Dermis blood vessel endothelial cell (primary cell): ENCODE data around the gene LRRC15. TPM values are rescaled to one million over a fixed set of nuclear protein-coding genes. Genes with fewer than 3 reads are reported as not detected.

Source experiments
- DNase-seq: peaks from one replicate; pipeline ENCODE4 v3.0.0; 2010
- total RNA-seq: library from RNA; depleted of rRNA; stranded (reverse); fragments of >200 nt; gene quantifications from 2 replicates; pipeline ENCODE4 v1.2.3, GENCODE V29; 2014

Gene LRRC15
- total RNA-seq, 1 donor from 2014 or later = 0.51 TPM

DNA sequence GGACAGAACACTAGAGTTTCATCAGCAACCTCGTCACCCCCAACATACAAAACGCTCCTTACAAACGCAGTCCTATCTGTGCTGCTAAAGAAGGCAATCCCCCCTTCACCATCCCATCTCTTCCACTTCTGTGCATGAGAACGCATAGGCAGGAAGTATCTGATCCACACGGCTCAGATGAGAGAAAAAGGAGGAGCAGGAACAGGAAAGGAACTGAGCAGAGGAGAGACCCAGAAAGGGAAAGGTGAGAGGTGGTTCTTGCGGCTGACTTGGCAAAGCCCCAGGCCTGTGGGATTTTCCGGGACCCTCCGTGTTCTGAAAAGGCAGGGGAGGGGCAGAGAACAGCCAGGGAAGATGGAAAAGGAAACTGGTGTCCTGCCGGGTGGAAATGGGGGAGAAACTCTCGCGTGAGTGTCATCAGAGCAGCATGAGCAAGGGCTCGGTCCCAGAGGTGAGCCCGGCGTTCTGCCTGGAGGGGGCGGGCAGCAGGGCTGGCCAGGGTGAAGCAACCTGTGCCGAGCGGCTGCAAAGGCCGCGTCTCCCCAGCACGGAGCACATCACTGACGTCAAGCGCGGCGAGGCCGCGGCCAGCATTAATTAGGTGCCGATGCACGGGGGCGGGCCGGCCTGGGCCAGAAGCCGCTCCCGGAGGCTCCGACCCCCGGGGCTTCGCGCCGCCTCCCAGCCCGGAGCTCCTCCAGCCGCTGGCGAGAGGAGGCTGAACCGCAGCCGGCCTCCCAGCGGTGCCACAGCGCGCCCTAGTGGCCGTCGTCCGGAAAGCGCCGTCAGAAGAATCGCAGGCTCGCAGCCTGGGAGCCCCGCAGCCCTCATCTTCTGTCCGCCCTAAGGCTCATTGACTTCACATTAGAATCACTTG is 54.2 kb downstream of the LRRC15 start:
- peak; percentile 90 for DNase-seq

DNA sequence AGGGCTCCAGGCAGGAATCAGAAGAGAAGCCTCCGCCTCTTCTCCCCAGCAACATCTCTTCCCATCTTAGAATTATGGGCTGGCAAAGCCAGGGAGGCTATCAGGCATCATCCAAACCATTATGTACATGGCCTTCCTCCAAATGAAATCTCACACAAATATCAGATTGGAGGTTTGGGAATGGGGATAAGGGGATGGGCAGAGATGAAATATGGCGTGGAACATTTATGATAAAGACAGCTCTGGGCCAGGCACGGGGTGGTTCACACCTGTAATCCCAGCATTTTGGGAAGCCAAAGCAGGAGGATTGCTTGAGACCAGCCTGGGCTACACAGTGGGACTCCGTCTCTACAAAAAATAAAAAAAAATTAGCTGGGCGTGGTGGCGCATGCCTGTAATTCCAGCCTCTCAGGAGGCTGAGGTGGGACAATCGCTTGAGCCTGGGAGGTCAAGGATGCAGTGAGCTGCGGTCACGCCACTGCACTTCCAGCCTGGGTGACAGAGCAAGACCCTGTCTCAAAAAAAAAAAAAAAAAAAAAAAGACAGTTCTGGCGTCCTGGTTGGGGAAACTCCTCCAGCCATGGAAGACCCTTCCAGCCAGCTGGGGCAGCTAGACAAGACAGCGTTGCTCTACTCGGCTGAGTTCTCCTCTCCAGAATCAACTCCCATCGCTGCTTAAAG is 55.0 kb downstream of the LRRC15 start:
- DNase-seq = no peak

DNA sequence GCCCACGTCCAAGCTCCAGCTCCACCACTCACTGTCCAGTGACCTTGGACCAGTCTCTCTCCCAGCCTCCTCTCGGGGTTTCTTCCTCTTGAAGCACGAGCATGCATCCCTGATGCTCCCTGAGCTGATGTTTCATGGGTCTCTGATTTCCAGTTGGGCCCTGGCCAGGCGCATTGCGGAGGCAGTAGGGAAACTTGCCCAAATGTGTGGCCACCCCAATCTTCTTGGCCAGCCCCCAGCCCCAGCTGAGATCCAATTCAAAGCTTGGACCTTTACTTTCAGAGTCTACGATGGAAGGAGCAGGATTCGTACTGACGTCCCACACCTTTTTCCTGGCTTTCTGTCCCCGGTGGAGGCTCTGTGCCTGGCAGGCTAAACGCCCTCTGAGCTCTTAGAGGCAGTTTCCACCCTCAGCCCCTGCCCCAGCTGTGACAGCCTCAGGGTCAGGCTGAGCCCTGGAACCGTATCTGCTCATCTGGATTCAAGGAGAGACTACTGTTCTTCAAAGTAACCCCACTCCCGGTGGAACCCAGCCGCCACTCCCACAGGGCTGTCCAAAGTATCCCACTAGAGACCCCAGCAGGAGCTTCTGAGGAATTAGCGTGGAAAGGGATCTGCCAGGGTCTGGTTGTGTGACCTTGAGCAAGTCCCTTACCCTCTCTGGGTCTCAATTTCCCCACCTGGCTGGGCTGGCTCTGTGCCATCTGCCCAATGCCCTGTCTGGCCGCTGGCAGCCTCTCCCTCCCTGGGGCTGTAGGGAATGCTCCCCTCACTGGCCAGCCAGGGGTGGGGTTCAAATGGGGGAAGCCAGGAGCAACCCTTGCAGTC is 55.8 kb downstream of the LRRC15 start:
- DNase-seq = no peak

DNA sequence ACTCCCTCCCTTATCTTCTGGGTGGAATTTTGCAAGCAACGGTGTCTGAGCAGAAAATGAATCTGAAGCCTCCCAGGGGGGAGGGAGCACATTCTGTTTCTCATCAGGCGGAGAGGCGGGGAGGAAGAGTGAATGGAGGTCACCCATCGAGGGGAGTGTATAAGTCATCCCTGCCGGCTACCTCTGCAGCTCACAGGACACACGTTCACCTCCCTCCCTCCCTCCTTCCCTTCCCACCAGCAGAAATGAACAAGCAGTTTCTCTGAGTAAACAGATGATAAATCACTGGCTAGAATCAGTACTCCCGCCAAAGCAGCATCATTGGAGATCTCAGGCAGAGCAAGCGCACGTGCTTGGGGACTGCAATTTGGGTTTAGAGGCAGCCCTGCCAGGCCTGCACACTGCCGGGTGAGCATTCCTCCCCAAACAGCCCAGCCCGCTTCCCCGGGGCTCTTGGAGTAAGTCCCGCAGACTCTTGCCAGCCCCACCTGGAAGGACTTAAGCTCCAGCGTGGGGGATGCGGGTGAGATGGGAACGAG is 56.7 kb downstream of the LRRC15 start:
- no peak for DNase-seq

DNA sequence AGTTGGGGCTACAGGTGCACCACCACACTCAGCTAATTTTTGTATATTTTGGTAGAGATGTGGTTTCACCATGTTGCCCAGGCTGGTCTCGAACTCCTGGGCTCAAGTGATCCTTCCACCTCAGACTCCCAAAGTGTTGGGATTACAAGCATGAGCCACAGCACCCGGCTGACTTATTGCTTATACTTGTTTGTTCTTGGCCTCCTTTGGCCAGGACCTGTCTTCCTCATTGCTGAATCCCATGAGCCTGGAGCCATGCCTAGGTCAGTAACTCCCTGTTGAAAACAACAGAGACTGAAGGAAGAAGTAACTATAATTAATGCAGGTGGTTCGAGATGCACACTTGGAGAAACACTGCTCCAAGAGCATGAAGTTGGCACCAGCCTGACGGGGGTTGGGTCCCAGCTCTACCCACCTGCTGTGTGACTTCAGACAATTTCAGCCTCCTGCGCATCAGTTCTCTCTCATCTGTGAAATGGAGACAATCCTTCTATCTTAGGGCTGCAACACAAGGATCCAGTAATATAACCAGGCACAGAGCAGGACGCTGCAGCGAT is 57.3 kb downstream of the LRRC15 start:
- no peak for DNase-seq

DNA sequence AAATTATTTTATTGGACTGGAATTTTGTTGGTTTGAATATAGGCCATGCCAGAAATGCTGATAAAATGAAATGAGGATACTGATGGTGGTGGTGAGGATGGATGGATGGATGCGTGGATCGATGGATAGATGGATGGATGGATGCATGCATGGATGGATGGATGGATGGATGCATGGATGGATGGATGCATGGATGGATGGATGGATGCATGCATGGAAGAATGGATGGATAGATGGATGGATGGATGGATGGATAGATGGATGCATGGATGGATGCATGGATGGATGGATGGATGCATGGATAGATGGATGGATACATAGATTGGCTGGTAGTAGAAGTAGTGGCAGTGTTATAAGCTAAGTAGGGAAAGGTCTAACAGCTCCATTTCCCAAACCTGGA is 58.5 kb downstream of the LRRC15 start:
- DNase-seq = no peak

DNA sequence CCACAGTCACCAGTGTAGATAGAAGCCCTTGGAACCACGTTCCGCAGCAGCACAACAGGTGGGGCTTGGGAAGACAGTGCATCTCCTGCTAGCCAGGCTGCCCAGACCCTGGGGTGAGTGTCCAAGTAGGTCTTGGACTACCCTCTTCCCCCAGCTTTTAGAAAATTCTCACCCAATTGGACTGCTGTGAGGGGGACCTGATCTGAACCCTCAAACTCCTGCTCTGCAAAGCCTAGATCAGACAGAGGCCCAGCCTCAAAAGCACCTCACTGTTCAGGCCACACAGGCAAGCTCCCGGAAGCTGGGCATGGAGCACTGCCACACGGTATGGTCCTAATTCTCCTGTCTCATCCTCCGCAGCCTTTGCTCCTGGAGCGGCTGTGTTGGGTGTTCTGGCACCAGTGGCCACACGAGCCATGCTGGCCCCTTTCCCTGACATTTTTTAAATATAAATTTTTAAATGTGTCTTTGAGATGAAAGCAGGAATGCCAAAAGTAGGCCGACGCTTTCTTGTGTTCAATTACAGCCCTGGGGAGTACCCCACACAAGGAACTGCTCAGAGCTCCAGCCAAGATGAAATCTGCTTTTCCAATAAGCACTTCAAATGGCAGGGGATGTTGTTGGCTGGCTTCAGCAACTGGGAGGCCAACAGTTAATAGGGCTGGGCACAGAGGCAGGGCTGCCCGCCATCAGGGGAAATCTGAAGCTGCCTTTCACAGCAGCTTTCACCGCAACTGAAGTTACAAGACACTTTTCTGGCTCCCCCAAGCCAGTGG is 59.3 kb downstream of the LRRC15 start:
- DNase-seq = no peak

DNA sequence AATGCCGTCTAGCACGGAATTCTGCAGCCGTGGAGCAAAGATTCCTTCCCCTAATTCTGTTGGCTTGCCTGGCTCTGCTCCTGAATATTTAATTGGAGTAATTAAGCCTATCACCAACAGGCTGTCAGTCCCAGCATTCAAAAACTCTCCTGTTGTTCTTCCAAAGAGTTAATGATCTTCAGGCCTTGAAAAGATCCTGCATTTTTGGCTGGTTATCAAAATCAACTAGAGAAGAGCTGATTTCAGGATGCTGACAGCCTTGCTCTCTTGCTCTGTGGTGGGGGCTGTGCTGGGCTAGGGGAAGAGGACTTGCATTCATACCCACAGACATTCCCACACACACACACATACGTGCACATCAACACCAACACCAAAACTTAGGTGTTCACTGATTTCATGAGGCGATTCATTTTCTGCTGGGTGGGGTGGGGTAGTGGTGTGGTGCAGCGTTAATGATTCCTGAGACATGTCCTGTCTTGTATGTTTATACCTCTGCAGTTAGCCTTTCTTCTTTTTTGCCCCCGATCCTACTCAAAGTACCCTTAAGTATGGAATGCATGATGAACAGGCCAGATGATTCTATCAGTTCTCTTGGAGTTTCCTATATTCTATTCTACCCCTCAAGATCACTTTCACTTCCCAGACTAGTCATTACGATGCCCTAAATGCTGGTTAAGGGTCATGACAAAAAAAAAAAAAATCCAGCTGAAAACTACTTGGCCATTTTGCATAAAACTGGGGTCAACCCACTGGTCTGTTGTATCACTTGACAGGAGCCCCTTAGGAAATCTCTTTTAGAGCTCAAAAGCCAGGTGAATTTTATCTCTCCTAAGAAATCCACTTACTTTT is 60.7 kb downstream of the LRRC15 start:
- peak; percentile 64 for DNase-seq

DNA sequence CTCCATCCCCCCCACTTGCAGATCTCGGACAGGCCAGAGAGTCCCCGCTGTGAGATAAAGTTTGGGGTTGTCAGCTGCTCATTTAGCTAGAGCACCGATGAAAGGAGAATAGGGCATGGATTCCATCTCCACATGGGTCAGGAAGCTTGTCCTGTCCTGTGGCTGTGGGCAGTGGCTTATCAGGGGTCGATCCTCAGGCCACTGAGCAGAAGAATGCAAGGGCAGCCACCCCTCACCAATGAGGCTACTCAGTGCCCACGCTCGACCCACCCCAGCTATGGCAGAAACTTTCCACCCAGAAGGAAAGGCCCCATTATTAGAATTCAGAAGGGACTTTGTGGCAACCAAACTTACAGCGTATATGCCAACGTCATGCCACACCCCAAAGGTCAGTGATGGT is 61.7 kb downstream of the LRRC15 start:
- no peak for DNase-seq

DNA sequence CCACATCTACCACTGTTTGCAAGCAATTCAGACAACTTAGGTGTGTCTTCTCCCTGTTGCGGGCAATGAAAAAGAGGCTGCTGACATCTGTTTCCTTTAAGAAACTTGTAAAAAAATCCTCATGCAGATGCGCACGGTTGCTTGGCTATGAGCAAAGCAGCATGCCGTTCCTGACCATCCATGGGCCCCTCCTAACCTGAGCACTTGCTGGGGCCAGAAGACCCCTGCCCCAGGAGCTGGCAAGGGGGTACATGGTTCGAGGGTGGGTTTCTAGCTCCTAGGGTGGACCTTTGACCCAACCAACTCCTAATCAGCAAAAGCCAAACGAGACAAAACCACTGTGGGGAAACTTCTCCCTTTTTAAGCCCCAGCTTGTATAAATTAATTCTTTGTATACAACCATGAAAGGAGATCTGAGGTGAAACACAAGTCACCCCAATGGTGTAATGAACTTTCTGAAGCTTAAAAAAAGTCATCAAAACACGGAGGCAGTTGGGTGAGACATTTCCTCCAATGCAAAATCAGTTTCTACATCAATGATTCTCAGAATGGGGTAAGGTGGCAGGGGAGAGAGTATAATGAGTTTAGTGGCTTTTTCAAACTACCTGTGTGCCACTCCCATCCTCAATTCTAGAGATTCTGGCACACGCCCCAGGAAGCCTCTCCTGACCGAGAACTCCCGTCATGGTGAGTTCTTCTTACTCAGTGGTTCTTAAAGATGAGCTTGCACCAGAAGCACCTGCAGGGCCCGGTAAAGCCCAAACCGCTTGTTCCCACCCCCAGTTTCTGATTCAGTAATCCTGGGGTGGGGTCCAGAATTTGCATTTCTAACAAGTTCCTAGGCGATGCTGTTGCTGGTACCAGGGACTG is 62.5 kb downstream of the LRRC15 start:
- DNase-seq = no peak

DNA sequence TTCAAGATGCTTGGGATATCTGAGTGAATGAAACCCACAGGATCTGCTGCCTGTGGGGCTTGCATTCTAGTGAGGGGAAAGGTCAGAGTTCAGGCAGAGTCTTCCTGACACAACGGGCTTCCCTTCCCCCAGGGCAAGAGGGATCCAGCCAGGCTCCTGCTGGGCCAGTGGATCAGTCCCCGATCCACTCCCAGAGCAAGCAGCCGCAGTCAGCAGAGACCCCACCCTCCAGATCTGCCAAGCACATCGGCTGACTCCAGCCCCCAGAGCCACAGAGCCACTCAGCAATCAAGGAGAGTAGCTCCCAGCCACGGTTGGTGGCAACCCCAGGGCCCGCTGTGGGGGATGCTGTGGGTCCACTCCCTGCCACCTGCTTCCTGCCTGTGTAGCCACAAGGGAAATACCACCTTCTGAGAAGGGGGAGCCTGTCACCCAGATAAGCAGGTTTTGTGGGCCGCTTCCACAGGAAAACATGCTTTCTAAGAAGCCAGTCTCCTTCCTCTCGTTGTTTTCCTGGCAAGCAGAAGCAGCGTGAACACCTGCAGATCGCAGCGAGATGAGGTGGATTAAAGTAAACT is 63.3 kb downstream of the LRRC15 start:
- DNase-seq = peak; percentile 86

DNA sequence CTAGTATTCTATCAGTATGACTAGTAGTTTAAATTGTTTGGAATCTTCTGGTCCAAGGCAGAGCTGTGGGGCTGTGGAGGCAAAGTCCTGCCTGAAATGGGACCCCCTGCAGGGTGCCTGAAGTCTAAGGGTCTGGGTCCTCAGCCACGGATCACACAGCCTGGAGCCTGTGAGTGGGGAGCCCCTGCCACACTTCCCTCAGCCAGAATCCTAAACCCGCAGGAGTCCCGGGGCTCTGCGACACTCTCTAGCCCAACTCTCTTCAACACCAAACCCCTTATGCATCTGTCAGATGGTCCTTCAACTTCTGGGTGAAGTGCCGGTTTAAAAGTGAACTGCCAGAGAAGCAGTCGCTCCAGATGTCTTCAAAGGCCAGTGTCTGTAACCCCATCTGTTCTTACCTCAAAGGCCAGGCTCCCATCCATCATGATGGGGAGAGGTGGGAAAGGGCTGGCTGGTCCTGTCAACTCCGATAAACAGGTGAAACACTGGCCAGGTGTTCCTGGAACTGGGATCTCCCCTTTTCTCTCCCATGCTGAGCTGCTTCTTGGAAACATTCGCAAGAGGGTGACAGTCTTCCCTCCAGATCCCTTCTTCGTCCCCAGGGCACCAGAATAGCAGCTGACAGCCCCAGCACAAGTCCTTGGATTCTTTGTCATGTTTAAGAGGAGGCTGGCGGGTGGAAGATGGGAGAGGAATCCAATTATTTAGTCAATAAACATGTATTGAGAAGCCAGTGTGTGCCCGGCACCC is 64.0 kb downstream of the LRRC15 start:
- no peak for DNase-seq

Other genes starting within 250 kb of the LRRC15 start
- 45.8 and 91.0 TPM in 2 replicates for gene HES1, start 233.6 kb downstream of the LRRC15 start, total RNA-seq
- gene CPN2, start 18.4 kb downstream of the LRRC15 start, total RNA-seq = not detected in 2 replicates
- under 0.01 and 0.28 TPM in 2 replicates for gene GP5, start 29.5 kb upstream of the LRRC15 start, total RNA-seq
- 145 and 196 TPM in 2 replicates for gene ATP13A3, start 117.3 kb upstream of the LRRC15 start, total RNA-seq